HepG2 (cell line): Measurements from ENCODE around the gene RAB5B.

Experiments
- CREB1 ChIP-seq, 2 experiments: fragments of 450-650 bp in 1 of 2; IDR thresholded peaks; 2 replicates each; pipeline ENCODE4 v1.6.1; 2016 to 2017; ENCODE audit warnings: control low read depth in 1 of 2, mild to moderate bottlenecking in 1 of 2, missing compliant biosample characterization in 1 of 2, missing genetic modification characterization in 1 of 2
- GATAD1 ChIP-seq: IDR thresholded peaks from 2 replicates; pipeline ENCODE4 v1.6.1; 2016; ENCODE audit warnings: missing genetic modification reagents, missing compliant biosample characterization
- POLR2AphosphoS2 ChIP-seq: IDR thresholded peaks from 2 replicates; pipeline ENCODE4 v1.6.1; 2011; ENCODE audit warnings: low read depth, low read length, improper control_type of control experiment
- RFXANK ChIP-seq: IDR thresholded peaks from 2 replicates; pipeline ENCODE4 v1.6.1; 2016
- SIN3A ChIP-seq: IDR thresholded peaks from 2 replicates; pipeline ENCODE4 v1.6.1; 2011; ENCODE audit warnings: low read depth, mild to moderate bottlenecking, control low read depth, low read length, borderline replicate concordance
- TBL1XR1 ChIP-seq: fragments of 150-350 bp; IDR thresholded peaks from 2 replicates; pipeline ENCODE4 v1.6.1; 2014; ENCODE audit warnings: borderline replicate concordance, low read length; ENCODE audit not compliant: partially characterized antibody
- TBP ChIP-seq: sonication (generic); formaldehyde crosslinking; IDR thresholded peaks from 2 replicates; pipeline ENCODE4 v1.5.0; 2020; ENCODE audit warnings: missing genetic modification reagents
- TGIF2 ChIP-seq: IDR thresholded peaks from 2 replicates; pipeline ENCODE4 v1.6.1; 2016; ENCODE audit warnings: control low read depth, missing compliant biosample characterization
- XRCC5 ChIP-seq: fragments of 200-400 bp; formaldehyde crosslinking; optimal IDR thresholded peaks from 2 replicates; pipeline ENCODE3; 2017; ENCODE audit warnings: mild to moderate bottlenecking, low read length
- ZNF274 ChIP-seq: sonication (generic); formaldehyde crosslinking; IDR thresholded peaks from 2 replicates; pipeline ENCODE4 v1.5.1; 2020; ENCODE audit warnings: mild to moderate bottlenecking, missing genetic modification reagents
- ZNF615 ChIP-seq: sonication (generic); formaldehyde crosslinking; IDR thresholded peaks from 2 replicates; pipeline ENCODE4 v1.5.0; 2020; ENCODE audit warnings: mild to moderate bottlenecking, missing genetic modification reagents, borderline replicate concordance
- TF ChIP-seq, protein P1 (sequence below): sonication (generic); formaldehyde crosslinking; IDR thresholded peaks from 2 replicates; pipeline ENCODE4 v1.5.0; 2020; ENCODE audit warnings: mild to moderate bottlenecking, missing genetic modification reagents, moderate library complexity

DNA sequence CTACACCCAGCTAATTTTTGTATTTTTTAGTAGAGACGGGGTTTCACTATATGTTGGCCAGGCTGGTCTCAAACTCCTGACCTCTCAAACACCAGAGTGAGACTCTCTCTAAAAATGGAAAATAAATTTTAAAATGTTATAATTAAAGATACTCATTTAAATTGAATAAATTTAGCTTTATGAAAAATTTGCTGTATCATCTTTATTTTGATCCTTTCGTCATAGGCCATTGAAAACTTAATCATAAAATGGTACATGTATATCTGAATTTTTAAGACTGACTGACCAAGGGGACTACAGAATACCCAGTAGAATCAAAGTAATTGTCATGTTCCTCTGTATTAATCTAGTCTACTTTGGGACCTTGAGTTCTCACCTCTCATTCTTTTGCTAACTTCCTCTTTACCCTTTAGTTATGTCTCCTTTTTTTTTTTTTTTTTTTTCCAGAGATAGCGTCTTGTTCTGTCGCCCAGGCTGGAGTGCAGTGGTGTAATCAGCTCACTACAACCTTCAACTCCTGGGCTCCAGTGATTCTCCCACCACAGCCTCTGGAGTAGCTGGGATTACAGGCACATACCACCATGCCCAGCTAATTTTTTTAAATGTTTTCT is 9.5 kb downstream of the RAB5B start:
- TF ChIP-seq ZNF615 (CRISPR knock-in tag) (no peak), CREB1 (IDR thresholded peaks at IDR 0.05) (no peak), CREB1 (CRISPR knock-in tag; IDR thresholded peaks at IDR 0.05) (no peak), SIN3A (no peak), GATAD1 (CRISPR knock-in tag) (no peak), RFXANK (no peak), TGIF2 (CRISPR knock-in tag) (no peak), TBP (CRISPR knock-in tag) (no peak), POLR2AphosphoS2 (no peak), XRCC5 (no peak), TBL1XR1 (no peak), ZNF274 (no peak)
- TF ChIP-seq, protein P1, sequence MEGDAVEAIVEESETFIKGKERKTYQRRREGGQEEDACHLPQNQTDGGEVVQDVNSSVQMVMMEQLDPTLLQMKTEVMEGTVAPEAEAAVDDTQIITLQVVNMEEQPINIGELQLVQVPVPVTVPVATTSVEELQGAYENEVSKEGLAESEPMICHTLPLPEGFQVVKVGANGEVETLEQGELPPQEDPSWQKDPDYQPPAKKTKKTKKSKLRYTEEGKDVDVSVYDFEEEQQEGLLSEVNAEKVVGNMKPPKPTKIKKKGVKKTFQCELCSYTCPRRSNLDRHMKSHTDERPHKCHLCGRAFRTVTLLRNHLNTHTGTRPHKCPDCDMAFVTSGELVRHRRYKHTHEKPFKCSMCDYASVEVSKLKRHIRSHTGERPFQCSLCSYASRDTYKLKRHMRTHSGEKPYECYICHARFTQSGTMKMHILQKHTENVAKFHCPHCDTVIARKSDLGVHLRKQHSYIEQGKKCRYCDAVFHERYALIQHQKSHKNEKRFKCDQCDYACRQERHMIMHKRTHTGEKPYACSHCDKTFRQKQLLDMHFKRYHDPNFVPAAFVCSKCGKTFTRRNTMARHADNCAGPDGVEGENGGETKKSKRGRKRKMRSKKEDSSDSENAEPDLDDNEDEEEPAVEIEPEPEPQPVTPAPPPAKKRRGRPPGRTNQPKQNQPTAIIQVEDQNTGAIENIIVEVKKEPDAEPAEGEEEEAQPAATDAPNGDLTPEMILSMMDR (CRISPR knock-in tag): no peak
